Trophoblast cell (in vitro differentiated cells and primary cell): ENCODE data around the gene PACC1.

Source experiments
- DNase-seq, 2 donors: peaks; one replicate each; pipeline ENCODE4 v3.0.0-alpha.2; 2016
- H2AFZ ChIP-seq: 2 replicates; pipeline ENCODE4 v1.6.1; 2013; ENCODE audit warnings: low read length, moderate library complexity, mild to moderate bottlenecking; ENCODE audit not compliant: insufficient read depth, poor library complexity
- H2AK5ac ChIP-seq: 2 replicates; pipeline ENCODE4 v1.6.1; 2013; ENCODE audit warnings: mild to moderate bottlenecking, low read length
- H2BK120ac ChIP-seq: 2 replicates; pipeline ENCODE4 v1.6.1; 2013; ENCODE audit warnings: low read length, mild to moderate bottlenecking, moderate library complexity; ENCODE audit not compliant: insufficient read depth, poor library complexity
- H2BK12ac ChIP-seq: 2 replicates; pipeline ENCODE4 v1.6.1; 2013; ENCODE audit warnings: mild to moderate bottlenecking, low read length, moderate library complexity
- H2BK5ac ChIP-seq: 2 replicates; pipeline ENCODE4 v1.6.1; 2013; ENCODE audit warnings: low read length, low read depth, moderate library complexity, mild to moderate bottlenecking; ENCODE audit not compliant: poor library complexity
- H3K14ac ChIP-seq: 2 replicates; pipeline ENCODE4 v1.6.1; 2013; ENCODE audit warnings: mild to moderate bottlenecking, low read length
- H3K18ac ChIP-seq: 2 replicates; pipeline ENCODE4 v1.6.1; 2013; ENCODE audit warnings: mild to moderate bottlenecking, low read length
- H3K23ac ChIP-seq: 2 replicates; pipeline ENCODE4 v1.6.1; 2013; ENCODE audit warnings: low read length
- H3K27ac ChIP-seq: 2 replicates; pipeline ENCODE4 v1.5.1; 2013; ENCODE audit warnings: low read depth, mild to moderate bottlenecking, inconsistent platforms, low read length, moderate library complexity
- H3K27me3 ChIP-seq: 2 replicates; pipeline ENCODE4 v1.6.1; 2013; ENCODE audit warnings: inconsistent platforms, mild to moderate bottlenecking, low read length, moderate library complexity; ENCODE audit not compliant: insufficient read depth
- H3K36me3 ChIP-seq, 2 experiments: 1 replicate in 1 of 2; 2 replicates in 1 of 2; pipeline ENCODE4 v1.6.1; 2013; ENCODE audit warnings: low read length in 2 of 2, mild to moderate bottlenecking in 2 of 2, moderate library complexity in 1 of 2; ENCODE audit not compliant: insufficient read depth in 2 of 2, control insufficient read depth in 1 of 2
- H3K4ac ChIP-seq: 2 replicates; pipeline ENCODE4 v1.6.1; 2013; ENCODE audit warnings: low read depth, mild to moderate bottlenecking, low read length, moderate library complexity
- H3K4me1 ChIP-seq, 2 experiments: 1 replicate in 1 of 2; 2 replicates in 1 of 2; pipeline ENCODE4 v1.6.1; 2013; ENCODE audit warnings: low read length in 2 of 2, mild to moderate bottlenecking in 2 of 2, moderate library complexity in 1 of 2; ENCODE audit not compliant: insufficient read depth in 2 of 2, control insufficient read depth in 1 of 2
- H3K4me2 ChIP-seq: 2 replicates; pipeline ENCODE4 v1.6.1; 2013; ENCODE audit warnings: inconsistent platforms, mild to moderate bottlenecking, low read length, moderate library complexity
- H3K4me3 ChIP-seq: 2 replicates; pipeline ENCODE4 v1.5.1; 2013; ENCODE audit warnings: mild to moderate bottlenecking, low read depth, low read length, inconsistent platforms
- H3K79me1 ChIP-seq: one replicate; pipeline ENCODE4 v1.6.1; 2013; ENCODE audit warnings: low read length
- H3K79me2 ChIP-seq: 2 replicates; pipeline ENCODE4 v1.6.1; 2013; ENCODE audit warnings: low read length, mild to moderate bottlenecking; ENCODE audit not compliant: control insufficient read depth, insufficient read depth, poor library complexity
- H3K9ac ChIP-seq: 2 replicates; pipeline ENCODE4 v1.6.1; 2013; ENCODE audit warnings: mild to moderate bottlenecking, low read length
- H3K9me3 ChIP-seq: 2 replicates; pipeline ENCODE4 v1.6.1; 2013; ENCODE audit warnings: low read depth, mild to moderate bottlenecking, control low read depth, inconsistent platforms, low read length; ENCODE audit not compliant: insufficient read depth
- H4K12ac ChIP-seq: 2 replicates; pipeline ENCODE4 v1.6.1; 2013; ENCODE audit warnings: low read depth, mild to moderate bottlenecking, low read length, moderate library complexity
- H4K8ac ChIP-seq: 2 replicates; pipeline ENCODE4 v1.6.1; 2013; ENCODE audit warnings: low read depth, mild to moderate bottlenecking, low read length, moderate library complexity
- H4K91ac ChIP-seq: one replicate; pipeline ENCODE4 v1.6.1; 2013; ENCODE audit warnings: low read depth, mild to moderate bottlenecking, low read length, moderate library complexity
- WGBS: extraction: QIAGEN DNeasy Blood & Tissue Kit; methylation state at CpG from one replicate; pipeline ENCODE4 v1.1.7; 2013; ENCODE audit warnings: missing lambda C conversion rate; ENCODE audit not compliant: insufficient read length, insufficient coverage; ENCODE audit errors: extremely low coverage; 5-methylcytosine and 5-hydroxymethylcytosine counted together

The PACC1 gene

DNA sequence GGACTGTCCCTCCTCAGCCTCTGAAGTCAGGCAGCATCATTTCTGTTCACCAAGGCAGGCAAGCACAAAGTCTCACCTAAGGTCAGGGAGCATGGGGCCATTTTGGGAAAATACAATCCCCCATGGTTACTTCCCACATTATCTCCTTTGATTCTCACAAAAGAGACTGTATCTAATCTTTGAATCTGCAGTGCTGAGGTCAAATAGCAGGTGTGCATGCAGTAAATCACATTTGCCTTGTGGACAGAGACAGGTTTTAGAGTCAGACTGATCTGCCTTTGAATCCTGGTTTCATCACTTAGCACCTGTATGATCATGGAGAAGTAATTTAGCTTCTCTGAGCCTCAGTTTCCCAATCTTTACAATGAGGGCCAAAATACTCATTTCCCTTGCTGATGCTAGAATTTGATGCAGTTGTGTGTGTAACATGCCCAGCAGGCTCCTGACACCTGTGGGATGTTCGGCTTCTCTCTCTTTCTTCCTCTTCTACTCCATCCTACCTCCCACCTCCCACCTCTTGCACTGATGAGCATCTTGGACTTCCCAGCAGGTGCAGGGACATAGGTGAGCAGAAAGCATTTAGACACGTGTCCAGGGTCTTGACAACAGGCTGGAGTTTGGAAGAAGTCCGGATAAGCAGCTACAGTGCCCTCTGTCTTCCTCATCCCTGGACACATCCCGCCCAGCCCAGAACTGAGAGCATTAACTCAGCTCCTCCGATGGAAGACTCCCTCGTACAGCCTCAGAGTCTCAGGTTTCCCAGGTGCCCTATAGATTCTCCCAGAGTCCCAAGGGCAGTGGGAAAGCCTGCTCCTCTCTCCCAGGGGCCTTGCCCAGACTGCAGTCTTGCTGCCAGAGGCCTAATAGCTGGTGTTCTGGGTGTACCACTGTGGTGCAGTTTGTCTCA lies 37.0 kb upstream of the PACC1 start:
- Histone ChIP-seq H2AK5ac (no peak overlapping the region), H2BK5ac (no peak overlapping the region), H2AFZ (no peak overlapping the region), H2BK12ac (no peak overlapping the region), H3K36me3 (no peaks in the 10 kb centered on the region), H3K9ac (no peak overlapping the region), H3K27me3 (no peaks in the 10 kb centered on the region), H3K14ac (no peak overlapping the region), H3K23ac (no peak overlapping the region), H3K4me1 (no peaks in the 10 kb centered on the region), H3K18ac (no peak overlapping the region), H3K4me2 (no peak overlapping the region), H4K91ac (no peak overlapping the region), H3K4me3 (no peak overlapping the region), H3K27ac (no peak overlapping the region), H4K8ac (no peak overlapping the region), H3K9me3 (peaks cover 2% of the 10 kb centered on the region), H3K79me2 (no peaks in the 10 kb centered on the region), H3K4ac (no peak overlapping the region), H2BK120ac (no peak overlapping the region), H4K12ac (no peak overlapping the region), H3K79me1 (no peaks in the 10 kb centered on the region)
- DNase-seq, result no peak
- WGBS, result no CpG with 5 or more reads among the region's 6 CpGs

DNA sequence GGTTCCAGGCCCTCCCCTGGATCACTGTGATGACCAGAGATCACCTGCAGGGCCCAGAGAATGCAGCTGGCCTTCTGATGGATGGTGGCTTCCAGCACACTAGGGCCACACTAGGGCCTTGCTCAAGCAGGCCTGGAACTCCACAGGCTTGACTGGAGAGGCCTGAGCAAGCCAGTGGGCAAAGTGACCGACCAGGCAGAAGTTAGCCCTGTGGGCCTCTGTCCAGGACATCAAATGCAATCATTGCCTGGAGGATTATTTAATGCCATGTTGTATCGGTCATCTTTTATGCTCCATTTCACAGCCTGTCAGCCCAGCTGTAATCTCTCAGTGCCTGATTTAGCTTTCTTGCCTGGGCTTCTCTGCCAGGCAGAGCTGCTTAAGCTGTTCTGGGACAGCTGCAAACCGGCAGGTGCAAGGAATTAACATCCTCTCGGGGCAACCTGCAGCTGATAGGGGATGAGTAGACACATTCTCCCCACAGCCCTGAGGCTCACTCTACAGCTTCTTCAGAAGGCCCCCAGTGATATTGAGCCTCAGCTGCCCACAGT lies 35.7 kb upstream of the PACC1 start:
- no CpG with 5 or more reads among the region's 4 CpGs for whole genome bisulfite sequencing
- H2BK12ac ChIP-seq, result no peak overlapping the region
- H4K91ac ChIP-seq, result no peak overlapping the region
- DNase-seq, result no peak
- H3K27ac ChIP-seq, result no peak overlapping the region
- H3K4me2 ChIP-seq, result no peak overlapping the region
- H3K9me3 ChIP-seq, result peaks cover 2% of the 10 kb centered on the region
- no peaks in the 10 kb centered on the region for H3K27me3 ChIP-seq
- no peak overlapping the region for H2BK120ac ChIP-seq
- H3K36me3 ChIP-seq, result no peaks in the 10 kb centered on the region
- no peak overlapping the region for H2AK5ac ChIP-seq
- H3K79me2 ChIP-seq, result no peaks in the 10 kb centered on the region
- no peak overlapping the region for H3K4ac ChIP-seq
- no peak overlapping the region for H3K14ac ChIP-seq
- H2BK5ac ChIP-seq, result no peak overlapping the region
- H3K4me3 ChIP-seq, result no peak overlapping the region
- no peak overlapping the region for H2AFZ ChIP-seq
- peak overlapping the region; percentile 33 for H3K9ac ChIP-seq
- no peak overlapping the region for H3K18ac ChIP-seq
- no peak overlapping the region for H4K12ac ChIP-seq
- no peaks in the 10 kb centered on the region for H3K79me1 ChIP-seq
- H3K4me1 ChIP-seq, result no peaks in the 10 kb centered on the region
- no peak overlapping the region for H3K23ac ChIP-seq
- H4K8ac ChIP-seq, result no peak overlapping the region

DNA sequence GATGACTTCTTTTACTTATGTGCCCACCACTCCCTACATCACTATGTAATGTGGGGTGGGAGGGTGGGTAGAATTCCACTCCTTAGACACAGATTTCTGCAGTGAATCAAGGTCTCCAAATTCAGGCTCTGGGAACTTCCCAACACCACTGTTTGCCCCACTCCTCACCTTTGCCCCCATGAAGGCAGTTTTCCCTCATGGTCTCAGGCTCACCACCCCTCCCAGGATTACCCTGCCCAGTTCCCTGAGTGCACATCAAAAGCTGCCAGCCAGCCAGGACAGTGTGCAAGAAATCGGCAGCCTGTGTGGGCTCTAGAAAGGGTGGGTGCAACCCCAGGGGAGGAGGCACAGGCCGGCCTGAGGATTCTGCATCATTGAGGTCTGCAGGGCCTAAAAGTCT lies 32.8 kb upstream of the PACC1 start:
- H2AK5ac ChIP-seq, result no peak overlapping the region
- H3K79me1 ChIP-seq, result no peaks in the 10 kb centered on the region
- DNase-seq, result no peak
- H4K12ac ChIP-seq, result no peak overlapping the region
- H3K9me3 ChIP-seq, result peaks cover 2% of the 10 kb centered on the region
- H3K4me3 ChIP-seq, result no peak overlapping the region
- no peak overlapping the region for H3K4me2 ChIP-seq
- H3K4me1 ChIP-seq, result no peaks in the 10 kb centered on the region
- no peak overlapping the region for H4K8ac ChIP-seq
- H3K4ac ChIP-seq, result no peak overlapping the region
- no peak overlapping the region for H3K14ac ChIP-seq
- no peak overlapping the region for H2BK5ac ChIP-seq
- H3K9ac ChIP-seq, result no peak overlapping the region
- no peak overlapping the region for H3K27ac ChIP-seq
- no peaks in the 10 kb centered on the region for H3K27me3 ChIP-seq
- H3K36me3 ChIP-seq, result no peaks in the 10 kb centered on the region
- no peaks in the 10 kb centered on the region for H3K79me2 ChIP-seq
- no peak overlapping the region for H4K91ac ChIP-seq
- no peak overlapping the region for H3K18ac ChIP-seq
- no peak overlapping the region for H2BK12ac ChIP-seq
- no peak overlapping the region for H2BK120ac ChIP-seq
- H2AFZ ChIP-seq, result no peak overlapping the region
- no CpG with 5 or more reads among the region's 2 CpGs for WGBS
- no peak overlapping the region for H3K23ac ChIP-seq

DNA sequence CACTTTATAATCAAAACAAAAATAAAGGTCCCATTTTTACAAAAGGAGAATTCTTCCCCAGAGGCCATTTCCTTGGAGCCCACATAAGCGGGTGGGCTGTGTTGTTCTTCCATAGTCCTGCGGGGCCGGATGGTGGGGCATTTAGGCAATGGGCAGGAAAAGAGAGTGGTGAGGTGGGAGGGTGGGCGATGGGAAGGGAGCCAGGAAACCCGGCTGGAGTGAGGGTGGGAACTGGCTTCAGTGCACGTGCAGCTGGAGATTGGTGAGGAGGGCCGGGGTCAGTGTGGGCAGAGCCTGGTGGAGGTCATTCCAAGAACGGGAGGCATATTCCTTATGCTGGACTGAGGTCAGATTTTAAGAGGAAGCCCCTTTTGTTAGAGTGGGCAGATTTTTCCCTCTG lies 31.6 kb upstream of the PACC1 start:
- no peak overlapping the region for H2BK5ac ChIP-seq
- no peak overlapping the region for H4K12ac ChIP-seq
- no peak overlapping the region for H3K4ac ChIP-seq
- no peak overlapping the region for H3K27ac ChIP-seq
- no peaks in the 10 kb centered on the region for H3K79me2 ChIP-seq
- no peak overlapping the region for H2AFZ ChIP-seq
- H3K4me1 ChIP-seq, result no peaks in the 10 kb centered on the region
- no peak overlapping the region for H4K91ac ChIP-seq
- H2BK120ac ChIP-seq, result no peak overlapping the region
- H4K8ac ChIP-seq, result no peak overlapping the region
- no peak overlapping the region for H3K18ac ChIP-seq
- H3K4me3 ChIP-seq, result no peak overlapping the region
- H2BK12ac ChIP-seq, result no peak overlapping the region
- no peak overlapping the region for H3K14ac ChIP-seq
- no CpG with 5 or more reads among the region's 8 CpGs for WGBS
- no peak overlapping the region for H3K23ac ChIP-seq
- H3K4me2 ChIP-seq, result no peak overlapping the region
- no peak for DNase-seq
- no peaks in the 10 kb centered on the region for H3K27me3 ChIP-seq
- no peak overlapping the region for H2AK5ac ChIP-seq
- H3K79me1 ChIP-seq, result no peaks in the 10 kb centered on the region
- H3K36me3 ChIP-seq, result no peaks in the 10 kb centered on the region
- no peaks in the 10 kb centered on the region for H3K9me3 ChIP-seq
- H3K9ac ChIP-seq, result no peak overlapping the region
